GF-D8 (cell line): ENCODE results near the gene NEU2.
"Not testable (repeated sequence)": the region's sequence is repeated elsewhere in the genome, so short reads cannot be mapped to it uniquely, and the experiment has no call there.

ENCODE experiments used
- DNase-seq: peaks from one replicate; lab custom pipeline; 2025; lab: John Stamatoyannopoulos, UW

The NEU2 gene

GRCh38 chr2:233010569-233011267 lies 21.8 kb upstream of the NEU2 start:
- no peak for DNase-seq

- no peak for DNase-seq
Measured at GRCh38 chr2:233011268-233011650, 21.2 kb upstream of the NEU2 start.

GRCh38 chr2:233011702-233012131 lies 20.8 kb upstream of the NEU2 start:
- no peak for DNase-seq

GRCh38 chr2:233012301-233012971 lies 20.0 kb upstream of the NEU2 start:
- no peak for DNase-seq

GRCh38 chr2:233013027-233013461 lies 19.4 kb upstream of the NEU2 start, which contains the start of gene NGEF:
NGEF (minus strand) TSS chr2:233013256; CDS start chr2:232974890, 38,366 bp downstream.
- no peak for DNase-seq

GRCh38 chr2:233013650-233014049 lies 18.8 kb upstream of the NEU2 start:
- no peak for DNase-seq

GRCh38 chr2:233015019-233015645 lies 17.3 kb upstream of the NEU2 start:
- no peak for DNase-seq

- no peak for DNase-seq
Measured at GRCh38 chr2:233017947-233018346, 14.5 kb upstream of the NEU2 start.

- not testable (repeated sequence) for DNase-seq
Measured at GRCh38 chr2:233019610-233020009, 12.9 kb upstream of the NEU2 start.

- DNase-seq: no peak
Measured at GRCh38 chr2:233020454-233020853, 12.0 kb upstream of the NEU2 start.

GRCh38 chr2:233021771-233022170 lies 10.7 kb upstream of the NEU2 start:
- DNase-seq: no peak

GRCh38 chr2:233022561-233022960 lies 9.9 kb upstream of the NEU2 start:
- DNase-seq: no peak

GRCh38 chr2:233023007-233023760 lies 9.3 kb upstream of the NEU2 start:
- no peak for DNase-seq

GRCh38 chr2:233023761-233024410 lies 8.6 kb upstream of the NEU2 start:
- no peak for DNase-seq

GRCh38 chr2:233025706-233026105 lies 6.8 kb upstream of the NEU2 start:
- no peak for DNase-seq

- DNase-seq: no peak
Measured at GRCh38 chr2:233026198-233026813, 6.2 kb upstream of the NEU2 start.

- no peak for DNase-seq
Measured at GRCh38 chr2:233029321-233029720, 3.2 kb upstream of the NEU2 start.

GRCh38 chr2:233031556-233032500 lies 644 bp upstream of the NEU2 start:
- DNase-seq: no peak

GRCh38 chr2:233033672-233034071 lies 1.2 kb downstream of the NEU2 start:
- DNase-seq: no peak
